Measurements from ENCODE around the gene DNAJC17.

GRCh38 chr15:40845036-40845435 lies 37.8 kb upstream of the DNAJC17 start:
- TF ChIP-seq CTCF (conservative IDR thresholded peaks at IDR 0.05; ENCODE audit: low read depth, low read length) (no peak), EZH2 (IDR thresholded peaks at IDR 0.05; ENCODE audit: low read length, unreplicated experiment) (no peak)

All from PC-3 (cell line).